Tibial nerve (tissue), 4 donors: ENCODE results near the gene TFB1M.

Source experiments
- EP300 ChIP-seq, 2 donors: sonication (generic); formaldehyde crosslinking; IDR thresholded peaks; one replicate each; pipeline ENCODE4 v1.6.1; 2017; ENCODE audit warnings: antibody characterized with exemption in 2 of 2, mild to moderate bottlenecking in 1 of 2
- POLR2A ChIP-seq, 2 donors: fragments of 450-650 bp; IDR thresholded peaks; one replicate each; pipeline ENCODE4 v1.6.1; 2017; ENCODE audit warnings: antibody characterized with exemption in 2 of 2, mild to moderate bottlenecking in 2 of 2, moderate library complexity in 2 of 2
- TF ChIP-seq, protein P1 (sequence below), 5 experiments: fragments of 200-600 bp in 3 of 5; fragments of 450-650 bp in 2 of 5; sonication (generic) in 3 of 5; IDR thresholded peaks; one replicate each; pipeline ENCODE4 v1.5.1; 2016 to 2019; ENCODE audit warnings: antibody characterized with exemption in 5 of 5, mild to moderate bottlenecking in 3 of 5, moderate library complexity in 2 of 5

- TF ChIP-seq, protein P1, sequence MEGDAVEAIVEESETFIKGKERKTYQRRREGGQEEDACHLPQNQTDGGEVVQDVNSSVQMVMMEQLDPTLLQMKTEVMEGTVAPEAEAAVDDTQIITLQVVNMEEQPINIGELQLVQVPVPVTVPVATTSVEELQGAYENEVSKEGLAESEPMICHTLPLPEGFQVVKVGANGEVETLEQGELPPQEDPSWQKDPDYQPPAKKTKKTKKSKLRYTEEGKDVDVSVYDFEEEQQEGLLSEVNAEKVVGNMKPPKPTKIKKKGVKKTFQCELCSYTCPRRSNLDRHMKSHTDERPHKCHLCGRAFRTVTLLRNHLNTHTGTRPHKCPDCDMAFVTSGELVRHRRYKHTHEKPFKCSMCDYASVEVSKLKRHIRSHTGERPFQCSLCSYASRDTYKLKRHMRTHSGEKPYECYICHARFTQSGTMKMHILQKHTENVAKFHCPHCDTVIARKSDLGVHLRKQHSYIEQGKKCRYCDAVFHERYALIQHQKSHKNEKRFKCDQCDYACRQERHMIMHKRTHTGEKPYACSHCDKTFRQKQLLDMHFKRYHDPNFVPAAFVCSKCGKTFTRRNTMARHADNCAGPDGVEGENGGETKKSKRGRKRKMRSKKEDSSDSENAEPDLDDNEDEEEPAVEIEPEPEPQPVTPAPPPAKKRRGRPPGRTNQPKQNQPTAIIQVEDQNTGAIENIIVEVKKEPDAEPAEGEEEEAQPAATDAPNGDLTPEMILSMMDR (IDR thresholded peaks at IDR 0.05): no peak
- TF ChIP-seq EP300 (IDR thresholded peaks at IDR 0.05) (no peak), POLR2A (IDR thresholded peaks at IDR 0.05) (no peak)
Observed at GRCh38 chr6:155267411-155267810, 46.9 kb downstream of the TFB1M start.
